H1 (cell line): ENCODE data around the gene TNIK. TPM values are rescaled to one million over a fixed set of nuclear protein-coding genes. Genes with fewer than 3 reads are reported as not detected.

Experiments
- CTCF ChIA-PET: fragments of 300-600 bp; sonication (Branson Sonifier 250); formaldehyde crosslinking; loops from one replicate; lab custom pipeline; 2021; ENCODE audit not compliant: partially characterized antibody; lab: Charles Lee
- POLR2A ChIA-PET: fragments of 300-600 bp; sonication (Branson Sonifier 250); formaldehyde crosslinking; loops from one replicate; lab custom pipeline; 2021; ENCODE audit warnings: inconsistent platforms; ENCODE audit not compliant: partially characterized antibody; lab: Charles Lee
- DNase-seq, 2 experiments: peaks; one replicate each; pipeline versions ENCODE4 v3.0.0 to v3.0.0-alpha.2; 2010 to 2022; ENCODE audit warnings: low spot score in 2 of 2, low read depth in 1 of 2, mixed read lengths in 1 of 2
- FAIRE-seq: peaks from 2 replicates; lab custom pipeline; 2011; peaks lifted over from hg19 to GRCh38; lab: Jason Lieb, UNC
- H2AFZ ChIP-seq: 2 replicates; pipeline ENCODE4 v1.8.1; 2012; ENCODE audit warnings: low read length, inconsistent platforms
- H2AK5ac ChIP-seq: 2 replicates; pipeline ENCODE4 v1.6.1; 2013; ENCODE audit warnings: low read depth, low read length
- H2BK120ac ChIP-seq: replicated peaks from 2 replicates; pipeline ENCODE3; 2013; ENCODE audit warnings: low read depth, low read length, inconsistent platforms
- H2BK12ac ChIP-seq: 2 replicates; pipeline ENCODE4 v1.6.1; 2013; ENCODE audit warnings: low read depth, low read length
- H2BK15ac ChIP-seq: 2 replicates; pipeline ENCODE4 v1.6.1; 2013; ENCODE audit warnings: low read length
- H2BK20ac ChIP-seq: 2 replicates; pipeline ENCODE4 v1.6.1; 2013; ENCODE audit warnings: low read length
- H2BK5ac ChIP-seq: 2 replicates; pipeline ENCODE4 v1.6.1; 2013; ENCODE audit warnings: low read depth, low read length
- H3K14ac ChIP-seq: 2 replicates; pipeline ENCODE4 v1.6.1; 2013; ENCODE audit warnings: inconsistent platforms; ENCODE audit not compliant: insufficient read length
- H3K18ac ChIP-seq: 2 replicates; pipeline ENCODE4 v1.6.1; 2013; ENCODE audit warnings: low read length; ENCODE audit errors: extremely low read depth
- H3K23ac ChIP-seq: 2 replicates; pipeline ENCODE4 v1.6.1; 2013; ENCODE audit warnings: inconsistent platforms; ENCODE audit not compliant: insufficient read length
- H3K23me2 ChIP-seq: 2 replicates; pipeline ENCODE4 v1.6.1; 2013; ENCODE audit warnings: low read depth, low read length
- H3K27ac ChIP-seq: 2 replicates; pipeline ENCODE4 v1.6.1; 2011; ENCODE audit warnings: low read depth, low read length, inconsistent platforms
- H3K27me3 ChIP-seq, 4 experiments: replicated peaks in 1 of 4; 1 replicate in 1 of 4; 2 replicates in 3 of 4; pipeline versions ENCODE4 v1.6.1 to v1.8.1; 2011 to 2013; ENCODE audit warnings: low read length in 3 of 4, mild to moderate bottlenecking in 3 of 4, inconsistent platforms in 2 of 4, mixed read lengths in 2 of 4, moderate library complexity in 1 of 4; ENCODE audit not compliant: control insufficient read depth in 3 of 4, insufficient read depth in 3 of 4; ENCODE audit errors: extremely low read depth in 1 of 4
- H3K36me3 ChIP-seq, 4 experiments: 2 replicates each; pipeline versions ENCODE4 v1.6.1 to v1.8.1; 2011 to 2013; ENCODE audit warnings: mild to moderate bottlenecking in 4 of 4, low read length in 3 of 4, moderate library complexity in 2 of 4, control low read depth in 1 of 4, inconsistent platforms in 1 of 4; ENCODE audit not compliant: insufficient read depth in 4 of 4, control insufficient read depth in 2 of 4
- H3K4ac ChIP-seq: replicated peaks from 2 replicates; pipeline ENCODE3; 2013; ENCODE audit warnings: low read length, low read depth, mixed read lengths, inconsistent platforms; ENCODE audit not compliant: insufficient read length
- H3K4me1 ChIP-seq, 4 experiments: replicated peaks in 1 of 4; 1 replicate in 1 of 4; 2 replicates in 3 of 4; pipeline versions ENCODE4 v1.6.1 to v1.8.1; 2011 to 2013; ENCODE audit warnings: low read length in 3 of 4, inconsistent platforms in 2 of 4, mixed read lengths in 1 of 4; ENCODE audit not compliant: insufficient read depth in 4 of 4, control insufficient read depth in 3 of 4
- H3K4me2 ChIP-seq, 2 experiments: 2 replicates each; pipeline versions ENCODE4 v1.6.1 to v1.8.1; 2011 to 2013; ENCODE audit warnings: low read depth in 2 of 2, low read length in 2 of 2, control low read depth in 1 of 2, inconsistent platforms in 1 of 2, mild to moderate bottlenecking in 1 of 2; ENCODE audit not compliant: insufficient read depth in 1 of 2
- H3K4me3 ChIP-seq, 4 experiments: fragments of 200-600, 300-600 bp in 1 of 4; sonication (generic), shearing (Covaris generic), sonication (Bioruptor Twin) in 1 of 4; 2 replicates each; pipeline versions ENCODE4 v1.5.1 to v1.8.1; 2011 to 2016; ENCODE audit warnings: low read length in 4 of 4, low read depth in 3 of 4, control low read depth in 2 of 4, inconsistent platforms in 2 of 4, mild to moderate bottlenecking in 2 of 4, mixed read lengths in 1 of 4, moderate library complexity in 1 of 4; ENCODE audit not compliant: insufficient read depth in 2 of 4; ENCODE audit errors: extremely low read depth in 1 of 4
- H3K56ac ChIP-seq: replicated peaks from 2 replicates; pipeline ENCODE3; 2013; ENCODE audit warnings: low read depth, mild to moderate bottlenecking, mixed read lengths, low read length, inconsistent platforms; ENCODE audit not compliant: insufficient read length
- H3K79me1 ChIP-seq: 2 replicates; pipeline ENCODE4 v1.6.1; 2013; ENCODE audit warnings: low read depth, low read length, control low read depth
- H3K79me2 ChIP-seq, 2 experiments: 2 replicates each; pipeline versions ENCODE4 v1.6.1 to v1.8.1; 2012 to 2013; ENCODE audit warnings: low read length in 2 of 2, mild to moderate bottlenecking in 2 of 2, inconsistent platforms in 1 of 2; ENCODE audit not compliant: insufficient read depth in 2 of 2, control insufficient read depth in 1 of 2
- H3K9ac ChIP-seq, 4 experiments: replicated peaks in 1 of 4; 1 replicate in 1 of 4; 2 replicates in 3 of 4; pipeline versions ENCODE4 v1.6.1 to v1.8.1; 2011 to 2013; ENCODE audit warnings: low read depth in 3 of 4, low read length in 3 of 4, control low read depth in 2 of 4, mild to moderate bottlenecking in 2 of 4, moderate library complexity in 2 of 4, inconsistent platforms in 1 of 4; ENCODE audit errors: extremely low read depth in 1 of 4
- H3K9me3 ChIP-seq, 2 experiments: 2 replicates each; pipeline versions ENCODE4 v1.6.1 to v1.8.1; 2012 to 2013; ENCODE audit warnings: mild to moderate bottlenecking in 2 of 2, moderate library complexity in 2 of 2, control low read depth in 1 of 2, inconsistent platforms in 1 of 2, low read depth in 1 of 2, low read length in 1 of 2, mixed read lengths in 1 of 2; ENCODE audit not compliant: insufficient read depth in 2 of 2
- H4K20me1 ChIP-seq, 2 experiments: replicated peaks in 1 of 2; 2 replicates each; pipeline versions ENCODE3 to v1.8.1; 2011 to 2013; ENCODE audit warnings: inconsistent platforms in 2 of 2, low read length in 2 of 2, mild to moderate bottlenecking in 1 of 2; ENCODE audit not compliant: insufficient read depth in 2 of 2, control insufficient read depth in 1 of 2
- H4K5ac ChIP-seq: 2 replicates; pipeline ENCODE4 v1.6.1; 2013; ENCODE audit warnings: low read length, low read depth, mixed read lengths, inconsistent platforms; ENCODE audit not compliant: insufficient read length
- H4K8ac ChIP-seq: 2 replicates; pipeline ENCODE4 v1.8.0; 2013; ENCODE audit warnings: mild to moderate bottlenecking, moderate library complexity, low read length, inconsistent platforms; ENCODE audit not compliant: insufficient read depth; ENCODE audit errors: extremely low read depth
- H4K91ac ChIP-seq: replicated peaks from 2 replicates; pipeline ENCODE3; 2013; ENCODE audit warnings: low read length, mixed read lengths, inconsistent platforms; ENCODE audit not compliant: insufficient read length
- CBX5 ChIP-seq: fragments of 300-800, 300-1000 bp; sonication (generic); IDR thresholded peaks from 2 replicates; pipeline ENCODE4 v1.7.1; 2016; ENCODE audit warnings: antibody characterized with exemption, low read length, low read depth
- CEBPB ChIP-seq: IDR thresholded peaks from 2 replicates; pipeline ENCODE4 v1.6.1; 2012; ENCODE audit warnings: low read depth, low read length
- CTBP2 ChIP-seq: IDR thresholded peaks from 2 replicates; pipeline ENCODE4 v1.7.0; 2011; ENCODE audit warnings: borderline replicate concordance, mild to moderate bottlenecking, moderate library complexity, mixed read lengths, low read length; ENCODE audit not compliant: insufficient read depth, insufficient read length
- EGR1 ChIP-seq: IDR thresholded peaks from 2 replicates; pipeline ENCODE4 v1.6.1; 2011; ENCODE audit warnings: low read depth, low read length, borderline replicate concordance
- EZH2 ChIP-seq: fragments of 200-600 bp; sonication (generic); IDR thresholded peaks from 2 replicates; pipeline ENCODE4 v1.7.1; 2012; ENCODE audit warnings: low read depth, mild to moderate bottlenecking, moderate library complexity, low read length, inconsistent platforms; ENCODE audit not compliant: severe bottlenecking
- KDM1A ChIP-seq: fragments of 200-600, 300-600 bp; sonication (generic); IDR thresholded peaks from 2 replicates; pipeline ENCODE4 v1.7.1; 2016; ENCODE audit warnings: mild to moderate bottlenecking, low read length, borderline replicate concordance
- KDM4A ChIP-seq: IDR thresholded peaks from one replicate; pipeline ENCODE4 v1.7.1; 2012; ENCODE audit warnings: low read depth, mild to moderate bottlenecking, moderate library complexity, low read length, inconsistent platforms; ENCODE audit not compliant: severe bottlenecking
- KDM5A ChIP-seq: fragments of 200-600 bp; IDR thresholded peaks from 2 replicates; pipeline ENCODE4 v1.7.1; 2012; ENCODE audit warnings: mild to moderate bottlenecking, low read length, inconsistent platforms, mixed read lengths
- PHF8 ChIP-seq: fragments of 200-600 bp; sonication (generic); conservative IDR thresholded peaks from 2 replicates; pipeline ENCODE4 v1.7.1; 2012; ENCODE audit warnings: low read depth, mild to moderate bottlenecking, inconsistent platforms, low read length, moderate library complexity
- POLR2AphosphoS5 ChIP-seq: IDR thresholded peaks from 2 replicates; pipeline ENCODE4 v1.6.1; 2011; ENCODE audit warnings: low read depth, low read length
- RBBP5 ChIP-seq: IDR thresholded peaks from 2 replicates; pipeline ENCODE4 v1.7.1; 2012; ENCODE audit warnings: low read depth, mild to moderate bottlenecking, inconsistent platforms, low read length, moderate library complexity, borderline replicate concordance
- polyA plus RNA-seq, 7 experiments: library from polyadenylated mRNA; depleted of rRNA in 3 of 7; stranded (reverse) in 5 of 7; unstranded in 2 of 7; fragments of >200 nt in 5 of 7; fragments of 200-250 nt in 2 of 7; gene quantifications; 1 replicate in 5 of 7; 2 replicates in 1 of 7; 4 replicates in 1 of 7; pipeline versions ENCODE4 v1.2.1 to v1.2.3, GENCODE V29; 2011 to 2013; ENCODE audit warnings: missing spikeins in 2 of 7, mixed read lengths in 2 of 7
- total RNA-seq: library from RNA; stranded (reverse); fragmentation: NEBNext Ultra II Directional; extraction: Animal tissue kit (Norgen Biotek cat#: 25700); gene quantifications from 2 replicates; pipeline ENCODE4 v1.2.1, GENCODE V29; 2021
- TF ChIP-seq, protein P1 (sequence below), 3 experiments: IDR thresholded peaks; 1 replicate in 2 of 3; 2 replicates in 1 of 3; pipeline versions ENCODE4 v1.5.1 to v1.6.1; 2011; ENCODE audit warnings: low read length in 3 of 3, mild to moderate bottlenecking in 3 of 3, inconsistent platforms in 2 of 3, low read depth in 1 of 3, moderate library complexity in 1 of 3; ENCODE audit not compliant: insufficient read depth in 1 of 3; ENCODE audit errors: control extremely low read depth in 1 of 3

The TNIK gene
- total and polyA plus RNA-seq, 2 of the 8 experiments (the other 6 are each of a cell fraction or from before 2014, with no cell fraction given), result 7.4 to 42.0 TPM

DNA sequence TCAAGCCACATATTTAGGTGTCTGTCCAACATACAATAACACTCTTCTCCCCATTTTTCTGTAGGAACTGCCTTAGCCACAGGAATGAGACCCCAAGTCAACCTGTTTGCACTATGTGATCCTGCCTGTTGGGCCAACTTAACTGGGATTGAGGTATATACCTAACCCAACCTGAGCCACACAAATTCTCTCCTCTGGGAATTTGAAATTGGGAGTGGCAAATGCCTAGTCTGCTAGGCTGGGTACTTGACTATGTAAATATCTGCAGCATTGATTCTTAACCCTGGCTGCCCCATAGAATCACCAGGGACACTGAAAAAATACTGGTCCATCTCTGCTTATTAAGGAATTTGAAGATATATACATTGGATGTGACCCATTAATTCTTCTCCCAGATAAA lies 35.2 kb upstream of the TNIK start:
- Histone ChIP-seq H3K4me1 (peaks cover 0 to 3% (median 0%) of the 10 kb centered on the region in 4 experiments; a peak in 1 of 7 replicates), H2BK12ac (no peak overlapping the region), H4K20me1 (no peaks in the 10 kb centered on the region), H2BK120ac (no peak overlapping the region), H3K27ac (no peak overlapping the region), H2BK20ac (no peak overlapping the region), H3K14ac (no peak overlapping the region), H3K79me1 (no peaks in the 10 kb centered on the region), H3K18ac (no peak overlapping the region), H3K9me3 (no peaks in the 10 kb centered on the region), H2BK5ac (no peak overlapping the region), H3K23ac (no peak overlapping the region), H3K4ac (no peak overlapping the region), H3K56ac (no peak overlapping the region), H2AFZ (no peak overlapping the region), H2AK5ac (no peak overlapping the region), H3K79me2 (no peaks in the 10 kb centered on the region), H3K23me2 (no peaks in the 10 kb centered on the region), H3K9ac (no peak overlapping the region), H4K8ac (no peak overlapping the region), H4K5ac (no peak overlapping the region), H3K4me2 (no peak overlapping the region), H3K27me3 (no peaks in the 10 kb centered on the region), H2BK15ac (no peak overlapping the region), H3K36me3 (no peaks in the 10 kb centered on the region), H4K91ac (no peak overlapping the region), H3K4me3 (no peak overlapping the region)
- CTCF ChIA-PET, result interaction anchor here (0.9 kb wide), 1 partner anchor 41 kb away, joined by 3 read pairs; no protein-coding TSS in a partner anchor
- no peak for FAIRE-seq
- POLR2A ChIA-PET, result no interaction called here
- no peak for DNase-seq
- TF ChIP-seq POLR2AphosphoS5 (no peak), EZH2 (no peak), CTBP2 (no peak), KDM5A (no peak), KDM1A (no peak), CEBPB (no peak), RBBP5 (no peak), EGR1 (no peak), PHF8 (no peak), KDM4A (no peak), CBX5 (no peak)
- TF ChIP-seq, protein P1, sequence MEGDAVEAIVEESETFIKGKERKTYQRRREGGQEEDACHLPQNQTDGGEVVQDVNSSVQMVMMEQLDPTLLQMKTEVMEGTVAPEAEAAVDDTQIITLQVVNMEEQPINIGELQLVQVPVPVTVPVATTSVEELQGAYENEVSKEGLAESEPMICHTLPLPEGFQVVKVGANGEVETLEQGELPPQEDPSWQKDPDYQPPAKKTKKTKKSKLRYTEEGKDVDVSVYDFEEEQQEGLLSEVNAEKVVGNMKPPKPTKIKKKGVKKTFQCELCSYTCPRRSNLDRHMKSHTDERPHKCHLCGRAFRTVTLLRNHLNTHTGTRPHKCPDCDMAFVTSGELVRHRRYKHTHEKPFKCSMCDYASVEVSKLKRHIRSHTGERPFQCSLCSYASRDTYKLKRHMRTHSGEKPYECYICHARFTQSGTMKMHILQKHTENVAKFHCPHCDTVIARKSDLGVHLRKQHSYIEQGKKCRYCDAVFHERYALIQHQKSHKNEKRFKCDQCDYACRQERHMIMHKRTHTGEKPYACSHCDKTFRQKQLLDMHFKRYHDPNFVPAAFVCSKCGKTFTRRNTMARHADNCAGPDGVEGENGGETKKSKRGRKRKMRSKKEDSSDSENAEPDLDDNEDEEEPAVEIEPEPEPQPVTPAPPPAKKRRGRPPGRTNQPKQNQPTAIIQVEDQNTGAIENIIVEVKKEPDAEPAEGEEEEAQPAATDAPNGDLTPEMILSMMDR (IDR thresholded peaks at IDR 0.05; ENCODE audit: control extremely low read depth in 1 of 3, insufficient read depth in 1 of 3, low read depth in 1 of 3, low read length in 3 of 3), result no peak
